ENCODE measurements around the gene TSR2. TPM values are rescaled to one million over a fixed set of nuclear protein-coding genes. Genes with fewer than 3 reads are reported as not detected.
A peak's percentile ranks its signal among the peaks of the same experiment; 100 is the strongest.

TSR2 gene
- total and polyA plus RNA-seq, 2 donors from 2014 or later, result 48.0 to 70.2 TPM

DNA sequence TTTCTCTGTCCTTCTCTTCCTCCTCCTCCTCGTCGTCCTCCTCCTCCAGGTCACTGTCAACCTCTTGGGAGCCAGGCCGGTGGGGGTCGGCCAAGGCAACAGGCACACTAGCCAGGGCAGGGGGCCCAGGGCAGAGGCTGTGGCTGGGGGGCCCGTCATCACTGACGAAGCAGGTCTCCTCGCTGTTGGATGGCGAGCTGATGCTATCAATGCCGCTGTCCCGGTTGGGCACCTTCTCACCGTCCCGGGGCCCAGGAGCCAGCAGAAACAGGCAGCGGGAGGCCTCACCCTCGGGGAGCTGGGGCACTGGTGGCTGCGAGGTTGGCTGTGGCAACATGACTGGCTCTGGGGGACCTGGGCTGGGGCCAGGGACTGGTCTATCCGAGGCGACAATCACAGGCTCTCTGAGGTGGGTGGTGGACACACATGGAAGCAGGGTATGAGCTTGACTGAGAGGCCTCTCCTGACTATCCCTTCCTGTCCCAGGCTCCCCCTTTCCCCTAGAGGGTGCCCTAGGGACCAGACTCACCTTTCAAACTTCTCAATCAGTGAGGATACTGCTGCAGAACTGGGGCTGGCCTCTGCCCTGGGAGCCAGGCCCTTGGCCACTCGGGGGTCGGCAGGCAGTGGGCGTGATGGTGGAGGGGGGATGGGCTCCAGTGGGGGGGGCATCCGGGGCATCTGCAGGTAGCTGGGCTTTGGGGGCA is 30.0 kb downstream of the TSR2 start:
- intact Hi-C loops (cut with DNase I), result no loop called here
- Histone ChIP-seq H3K36me3 (ENCODE audit: control insufficient read depth in 2 of 3, insufficient read depth in 3 of 3, low read length in 3 of 3) (peaks cover 0 to 5% (median 2%) of the 10 kb centered on the region in 3 donors), H3K9ac (ENCODE audit: low read length in 3 of 3) (no peak overlapping the region), H3K4me1 (ENCODE audit: control insufficient read depth in 2 of 3, insufficient read depth in 2 of 3, low read depth in 1 of 3, low read length in 3 of 3) (no peaks in the 10 kb centered on the region), H3K4me3 (ENCODE audit: low read length in 3 of 3) (no peak overlapping the region), H3K9me3 (ENCODE audit: control insufficient read depth in 2 of 3, insufficient read depth in 1 of 3, low read length in 3 of 3) (no peaks in the 10 kb centered on the region), H3K27ac (ENCODE audit: low read depth in 2 of 2, low read length in 2 of 2) (no peak overlapping the region), H3K27me3 (ENCODE audit: control insufficient read depth, insufficient read depth, low read length) (no peaks in the 10 kb centered on the region)
- FAIRE-seq, result no peak
- DNase-seq, result peak in 1 of 5 donors; percentile 64
- TF ChIP-seq, protein P1, sequence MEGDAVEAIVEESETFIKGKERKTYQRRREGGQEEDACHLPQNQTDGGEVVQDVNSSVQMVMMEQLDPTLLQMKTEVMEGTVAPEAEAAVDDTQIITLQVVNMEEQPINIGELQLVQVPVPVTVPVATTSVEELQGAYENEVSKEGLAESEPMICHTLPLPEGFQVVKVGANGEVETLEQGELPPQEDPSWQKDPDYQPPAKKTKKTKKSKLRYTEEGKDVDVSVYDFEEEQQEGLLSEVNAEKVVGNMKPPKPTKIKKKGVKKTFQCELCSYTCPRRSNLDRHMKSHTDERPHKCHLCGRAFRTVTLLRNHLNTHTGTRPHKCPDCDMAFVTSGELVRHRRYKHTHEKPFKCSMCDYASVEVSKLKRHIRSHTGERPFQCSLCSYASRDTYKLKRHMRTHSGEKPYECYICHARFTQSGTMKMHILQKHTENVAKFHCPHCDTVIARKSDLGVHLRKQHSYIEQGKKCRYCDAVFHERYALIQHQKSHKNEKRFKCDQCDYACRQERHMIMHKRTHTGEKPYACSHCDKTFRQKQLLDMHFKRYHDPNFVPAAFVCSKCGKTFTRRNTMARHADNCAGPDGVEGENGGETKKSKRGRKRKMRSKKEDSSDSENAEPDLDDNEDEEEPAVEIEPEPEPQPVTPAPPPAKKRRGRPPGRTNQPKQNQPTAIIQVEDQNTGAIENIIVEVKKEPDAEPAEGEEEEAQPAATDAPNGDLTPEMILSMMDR (IDR thresholded peaks at IDR 0.05; ENCODE audit: borderline replicate concordance, extremely low read depth, insufficient read depth), result no peak

DNA sequence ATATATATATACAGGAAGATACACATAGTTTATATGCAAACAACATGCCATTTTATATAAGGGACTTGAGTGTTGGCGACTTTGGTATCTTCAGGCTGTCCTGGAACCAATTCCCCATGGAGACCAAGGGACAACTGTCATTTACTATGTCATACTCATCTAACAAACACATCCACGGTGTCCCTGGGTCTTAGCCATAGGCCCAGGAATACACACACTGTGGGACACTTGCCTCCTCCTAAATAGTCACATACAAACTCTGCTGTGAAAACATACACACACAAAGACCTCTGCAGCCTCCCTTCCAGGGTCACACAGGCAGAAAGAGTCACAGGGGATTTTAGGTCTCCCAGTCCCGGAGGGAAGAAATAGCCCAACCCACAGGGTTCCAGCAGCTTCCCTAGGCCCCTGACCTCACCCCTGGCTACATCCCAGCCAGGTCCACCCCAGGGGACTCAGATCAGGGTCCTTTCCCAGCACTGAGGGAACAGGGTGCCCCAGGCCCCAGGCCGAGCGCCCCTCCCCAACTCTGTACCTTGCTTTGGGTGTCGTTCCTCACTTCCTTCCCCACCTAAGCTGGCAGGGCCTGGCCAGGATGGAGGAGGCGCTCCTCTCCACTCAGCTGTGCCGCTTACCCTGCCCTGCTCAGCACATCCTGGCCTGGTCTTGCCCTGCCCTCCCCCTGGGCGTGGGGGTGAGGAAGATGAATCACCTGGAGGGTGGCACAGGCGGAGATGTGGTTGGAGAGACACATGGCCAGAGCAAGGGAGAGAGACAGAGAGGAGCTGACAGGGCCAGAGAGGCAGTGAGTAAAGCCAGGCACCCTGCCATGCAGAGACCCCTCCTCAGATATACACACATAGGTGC is 34.0 kb downstream of the TSR2 start:
- FAIRE-seq (no peak), DNase-seq (peak in 1 of 5 donors; percentile 72)
- Histone ChIP-seq H3K4me1 (ENCODE audit: control insufficient read depth in 2 of 3, insufficient read depth in 2 of 3, low read depth in 1 of 3, low read length in 3 of 3) (peaks cover 0 to 10% (median 5%) of the 10 kb centered on the region in 3 donors), H3K9me3 (ENCODE audit: control insufficient read depth in 2 of 3, insufficient read depth in 1 of 3, low read length in 3 of 3) (no peaks in the 10 kb centered on the region), H3K27me3 (ENCODE audit: control insufficient read depth, insufficient read depth, low read length) (no peaks in the 10 kb centered on the region), H3K36me3 (ENCODE audit: control insufficient read depth in 2 of 3, insufficient read depth in 3 of 3, low read length in 3 of 3) (peaks cover 0 to 2% (median 0%) of the 10 kb centered on the region in 3 donors), H3K4me3 (ENCODE audit: low read length in 3 of 3) (no peak overlapping the region), H3K9ac (ENCODE audit: low read length in 3 of 3) (no peak overlapping the region), H3K27ac (ENCODE audit: low read depth in 2 of 2, low read length in 2 of 2) (no peak overlapping the region)
- intact Hi-C loops (cut with DNase I), result no loop called here
- TF ChIP-seq, protein P1 (IDR thresholded peaks at IDR 0.05; ENCODE audit: borderline replicate concordance, extremely low read depth, insufficient read depth), result no peak

DNA sequence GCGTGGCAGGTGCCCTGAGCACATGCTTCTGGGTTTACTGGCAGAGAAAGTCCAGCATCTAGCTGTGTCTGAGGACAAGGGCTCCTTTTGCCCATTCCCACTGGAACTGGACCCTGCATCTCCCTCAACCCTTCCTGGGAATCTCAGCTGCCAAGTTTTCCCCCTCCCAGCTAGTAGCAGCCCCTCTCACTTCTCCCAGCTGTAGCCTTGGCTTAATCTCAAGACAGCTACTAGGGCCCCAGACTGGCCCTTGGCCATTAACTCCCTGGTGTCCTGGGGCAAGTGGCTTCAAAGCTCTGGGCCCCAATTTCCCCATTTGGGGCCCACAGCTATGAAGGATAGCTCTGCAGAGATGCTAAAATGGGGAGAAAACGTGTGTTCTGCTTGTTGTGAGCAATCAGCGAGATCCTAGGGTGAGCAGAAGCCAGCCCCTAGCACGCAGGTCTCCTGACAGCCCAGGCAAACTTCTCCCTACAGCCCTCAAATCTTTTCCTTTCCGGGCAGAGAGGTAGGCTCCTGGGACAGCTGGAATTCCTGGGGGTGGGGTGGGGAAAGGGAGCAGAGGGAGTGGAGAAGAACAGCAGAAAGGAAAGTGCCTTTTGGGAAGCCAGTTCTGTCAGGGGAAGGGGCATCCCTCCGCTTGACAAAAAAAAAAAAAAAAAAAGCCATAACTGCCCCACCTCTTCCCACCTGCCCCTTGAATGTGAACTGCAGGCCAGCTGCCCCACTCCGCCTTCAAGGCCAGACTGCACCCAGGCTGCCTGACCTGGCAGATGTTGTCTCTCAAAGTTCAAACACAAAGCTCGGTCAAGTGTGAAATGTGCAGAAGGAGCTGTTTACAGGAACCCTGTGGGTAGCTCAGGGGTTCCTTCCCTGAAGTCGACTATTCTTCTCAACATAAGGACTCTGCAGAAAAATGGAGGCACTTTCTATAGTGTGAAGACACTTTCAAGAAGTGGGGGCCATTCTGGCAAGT is 39.2 kb downstream of the TSR2 start:
- H3K27me3 ChIP-seq (ENCODE audit: control insufficient read depth, insufficient read depth, low read length), result no peaks in the 10 kb centered on the region
- no peaks in the 10 kb centered on the region for H3K9me3 ChIP-seq (ENCODE audit: control insufficient read depth in 2 of 3, insufficient read depth in 1 of 3, low read length in 3 of 3)
- no peak overlapping the region for H3K4me3 ChIP-seq (ENCODE audit: low read length in 3 of 3)
- FAIRE-seq (no peak), DNase-seq (peak in 4 of 5 donors; percentile 40 to 73 (median 62))
- no peaks in the 10 kb centered on the region for H3K36me3 ChIP-seq (ENCODE audit: control insufficient read depth in 2 of 3, insufficient read depth in 3 of 3, low read length in 3 of 3)
- H3K27ac ChIP-seq (ENCODE audit: low read depth in 2 of 2, low read length in 2 of 2), result no peak overlapping the region
- TF ChIP-seq, protein P1 (IDR thresholded peaks at IDR 0.05; ENCODE audit: borderline replicate concordance, extremely low read depth, insufficient read depth), result no peak
- intact Hi-C loops (cut with DNase I), result no loop called here
- no peak overlapping the region for H3K9ac ChIP-seq (ENCODE audit: low read length in 3 of 3)
- peaks cover 0 to 13% (median 9%) of the 10 kb centered on the region in 3 donors for H3K4me1 ChIP-seq (ENCODE audit: control insufficient read depth in 2 of 3, insufficient read depth in 2 of 3, low read depth in 1 of 3, low read length in 3 of 3)
